OCI-LY3 (cell line): ENCODE data around the gene MEAF6.

ENCODE experiments used
- CTCF ChIP-seq: fragments of 200-600, 300-600 bp; sonication (generic); IDR thresholded peaks from 2 replicates; pipeline ENCODE4 v1.5.1; 2014; ENCODE audit warnings: antibody characterized with exemption, low read length, low read depth
- EZH2phosphoT487 ChIP-seq: fragments of 200-600 bp; shearing (Covaris generic); IDR thresholded peaks from 2 replicates; pipeline ENCODE4 v1.6.1; 2018; ENCODE audit warnings: antibody characterized with exemption, mixed run types, low read depth

DNA sequence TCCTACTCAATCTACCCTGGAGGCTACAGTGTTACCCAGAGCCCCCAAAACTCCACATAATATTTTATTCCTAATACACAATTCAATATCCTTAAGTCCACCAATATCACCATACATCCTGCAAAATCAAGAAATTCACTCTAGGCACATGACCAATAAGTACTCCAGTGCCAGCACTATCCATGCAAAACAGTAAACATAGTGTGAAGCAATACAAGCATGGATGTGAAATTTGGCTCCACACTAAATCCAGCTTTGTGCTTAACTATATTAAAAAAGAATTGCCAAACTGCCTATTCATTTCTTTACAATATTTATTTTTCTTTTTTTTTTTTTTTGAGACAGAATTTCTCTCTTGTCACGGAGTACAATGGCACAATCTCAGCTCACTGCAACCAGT lies 3.0 kb upstream of the MEAF6 start:
- no peak for TF ChIP-seq CTCF
- no peak for TF ChIP-seq EZH2phosphoT487
